ENCODE results near the gene FAM162A. TPM values are rescaled to one million over a fixed set of nuclear protein-coding genes. Genes with fewer than 3 reads are reported as not detected.

Gene FAM162A
- total RNA-seq, 1 donor from 2014 or later, result 12.7 TPM

GRCh38 chr3:122457706-122458105 lies 73.7 kb downstream of the FAM162A start:
- Mint-ChIP-seq H3K4me3 (ENCODE audit: unreplicated experiment) (no peak overlapping the region), H3K36me3 (ENCODE audit: unreplicated experiment) (no peaks in the 10 kb centered on the region), H3K9me3 (ENCODE audit: unreplicated experiment) (peaks cover 2% of the 10 kb centered on the region), H3K27me3 (ENCODE audit: unreplicated experiment) (no peaks in the 10 kb centered on the region), H3K27ac (ENCODE audit: unreplicated experiment) (no peak overlapping the region), H3K4me1 (ENCODE audit: low read depth, unreplicated experiment) (no peaks in the 10 kb centered on the region)
- no peak for DNase-seq
- TF ChIP-seq, protein P1, sequence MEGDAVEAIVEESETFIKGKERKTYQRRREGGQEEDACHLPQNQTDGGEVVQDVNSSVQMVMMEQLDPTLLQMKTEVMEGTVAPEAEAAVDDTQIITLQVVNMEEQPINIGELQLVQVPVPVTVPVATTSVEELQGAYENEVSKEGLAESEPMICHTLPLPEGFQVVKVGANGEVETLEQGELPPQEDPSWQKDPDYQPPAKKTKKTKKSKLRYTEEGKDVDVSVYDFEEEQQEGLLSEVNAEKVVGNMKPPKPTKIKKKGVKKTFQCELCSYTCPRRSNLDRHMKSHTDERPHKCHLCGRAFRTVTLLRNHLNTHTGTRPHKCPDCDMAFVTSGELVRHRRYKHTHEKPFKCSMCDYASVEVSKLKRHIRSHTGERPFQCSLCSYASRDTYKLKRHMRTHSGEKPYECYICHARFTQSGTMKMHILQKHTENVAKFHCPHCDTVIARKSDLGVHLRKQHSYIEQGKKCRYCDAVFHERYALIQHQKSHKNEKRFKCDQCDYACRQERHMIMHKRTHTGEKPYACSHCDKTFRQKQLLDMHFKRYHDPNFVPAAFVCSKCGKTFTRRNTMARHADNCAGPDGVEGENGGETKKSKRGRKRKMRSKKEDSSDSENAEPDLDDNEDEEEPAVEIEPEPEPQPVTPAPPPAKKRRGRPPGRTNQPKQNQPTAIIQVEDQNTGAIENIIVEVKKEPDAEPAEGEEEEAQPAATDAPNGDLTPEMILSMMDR (IDR thresholded peaks at IDR 0.05; ENCODE audit: partially characterized antibody, unreplicated experiment), result no peak

DNA sequence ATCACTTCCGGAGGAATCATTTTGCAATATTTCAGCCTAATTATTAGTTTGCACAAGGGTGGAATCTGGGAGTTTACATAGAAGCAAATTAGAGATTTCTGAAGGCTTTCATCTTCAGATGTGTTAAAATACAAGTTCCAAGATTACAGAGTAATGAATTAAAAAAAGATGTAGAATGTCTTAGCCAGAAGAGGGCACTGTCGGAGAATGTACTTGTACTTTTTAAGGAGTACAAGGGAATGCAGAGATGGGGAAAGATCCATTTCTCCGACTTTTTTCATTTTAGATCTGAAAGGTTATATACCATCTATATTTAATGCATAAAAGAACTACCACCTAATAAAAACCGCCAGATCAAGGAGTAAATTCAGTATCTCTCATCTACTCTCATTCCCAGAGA lies 75.0 kb downstream of the FAM162A start:
- no peaks in the 10 kb centered on the region for H3K27me3 Mint-ChIP-seq (ENCODE audit: unreplicated experiment)
- no peak overlapping the region for H3K4me3 Mint-ChIP-seq (ENCODE audit: unreplicated experiment)
- no peak overlapping the region for H3K27ac Mint-ChIP-seq (ENCODE audit: unreplicated experiment)
- DNase-seq, result no peak
- H3K36me3 Mint-ChIP-seq (ENCODE audit: unreplicated experiment), result no peaks in the 10 kb centered on the region
- H3K9me3 Mint-ChIP-seq (ENCODE audit: unreplicated experiment), result peaks cover 2% of the 10 kb centered on the region
- TF ChIP-seq, protein P1 (IDR thresholded peaks at IDR 0.05; ENCODE audit: partially characterized antibody, unreplicated experiment), result peak; percentile 30
- H3K4me1 Mint-ChIP-seq (ENCODE audit: low read depth, unreplicated experiment), result no peaks in the 10 kb centered on the region

- TF ChIP-seq, protein P1 (IDR thresholded peaks at IDR 0.05; ENCODE audit: partially characterized antibody, unreplicated experiment), result no peak
- Mint-ChIP-seq H3K4me3 (ENCODE audit: unreplicated experiment) (no peak overlapping the region), H3K9me3 (ENCODE audit: unreplicated experiment) (peaks cover 2% of the 10 kb centered on the region), H3K36me3 (ENCODE audit: unreplicated experiment) (no peaks in the 10 kb centered on the region), H3K27me3 (ENCODE audit: unreplicated experiment) (no peaks in the 10 kb centered on the region), H3K4me1 (ENCODE audit: low read depth, unreplicated experiment) (no peaks in the 10 kb centered on the region), H3K27ac (ENCODE audit: unreplicated experiment) (no peak overlapping the region)
- no peak for DNase-seq
Measured at GRCh38 chr3:122461806-122462205, 77.8 kb downstream of the FAM162A start.

Other genes starting within 250 kb of the FAM162A start
- gene CASR, start 200.5 kb upstream of the FAM162A start, total RNA-seq (ENCODE audit: unreplicated experiment), result not detected
- not detected for gene CSTA, start 58.9 kb upstream of the FAM162A start, total RNA-seq (ENCODE audit: unreplicated experiment)
- 20.2 TPM for gene MIX23, start 951 bp upstream of the FAM162A start, total RNA-seq (ENCODE audit: unreplicated experiment)
- 3.4 TPM for gene WDR5B, start 31.9 kb downstream of the FAM162A start, total RNA-seq (ENCODE audit: unreplicated experiment)
- gene KPNA1, start 130.8 kb downstream of the FAM162A start, total RNA-seq (ENCODE audit: unreplicated experiment), result 86.1 TPM
- 0.27 TPM for gene PARP9, start 180.1 kb downstream of the FAM162A start, total RNA-seq (ENCODE audit: unreplicated experiment)
- gene DTX3L, start 180.2 kb downstream of the FAM162A start, total RNA-seq (ENCODE audit: unreplicated experiment), result 0.20 TPM
- 0.29 TPM for gene PARP15, start 193.5 kb downstream of the FAM162A start, total RNA-seq (ENCODE audit: unreplicated experiment)